NCI-H1092 (cell line): ENCODE measurements around the gene XAGE1B.
"Not testable (repeated sequence)": the region's sequence is repeated elsewhere in the genome, so short reads cannot be mapped to it uniquely, and the experiment has no call there.

ENCODE experiments used
- DNase-seq: peaks from one replicate; lab custom pipeline; 2025; lab: John Stamatoyannopoulos, UW

Gene XAGE1B, protein sequence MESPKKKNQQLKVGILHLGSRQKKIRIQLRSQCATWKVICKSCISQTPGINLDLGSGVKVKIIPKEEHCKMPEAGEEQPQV

DNA sequence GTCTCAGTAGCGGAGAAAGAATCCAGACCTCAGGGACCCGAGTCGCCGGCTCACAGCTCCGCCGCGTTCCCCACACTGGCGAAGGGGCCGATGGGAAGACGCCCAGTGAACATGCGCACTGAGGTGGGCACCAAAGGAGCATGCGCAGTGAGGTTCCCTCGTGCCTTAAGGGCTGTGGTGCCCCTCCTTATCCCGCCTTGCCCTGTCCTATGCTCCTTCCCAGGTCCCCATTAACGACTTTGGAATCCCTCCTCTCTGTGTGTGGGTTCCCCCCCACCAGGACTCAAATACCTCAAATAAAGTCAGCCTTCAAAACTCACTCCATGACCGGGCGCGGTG is at the start of gene XAGE1B:
Gene XAGE1B (minus strand): TSS at position 77 of the 339 bp plus-strand sequence. CDS start 1,536 bp downstream, outside the sequence.
- DNase-seq = not testable (repeated sequence)

DNA sequence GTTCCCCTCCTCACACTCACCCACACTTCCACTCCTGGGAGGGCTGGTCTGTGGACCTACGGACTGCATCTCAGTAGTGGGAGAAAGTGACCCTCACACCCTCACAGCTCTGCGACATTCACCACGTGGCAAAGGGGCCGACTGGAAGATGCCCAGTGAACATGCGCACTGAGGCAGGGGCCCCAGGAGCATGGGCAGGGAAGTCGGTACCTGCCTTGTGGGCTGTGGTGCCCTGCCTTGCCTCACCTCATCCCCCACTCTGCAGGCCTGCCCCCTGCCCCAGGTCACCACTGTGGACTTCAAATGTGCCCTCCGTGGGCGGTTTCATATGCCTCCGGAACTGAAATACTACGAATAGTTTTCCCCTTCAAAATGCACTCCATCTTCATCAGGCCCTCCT is 46.2 kb upstream of the XAGE1B start:
- no peak for DNase-seq

DNA sequence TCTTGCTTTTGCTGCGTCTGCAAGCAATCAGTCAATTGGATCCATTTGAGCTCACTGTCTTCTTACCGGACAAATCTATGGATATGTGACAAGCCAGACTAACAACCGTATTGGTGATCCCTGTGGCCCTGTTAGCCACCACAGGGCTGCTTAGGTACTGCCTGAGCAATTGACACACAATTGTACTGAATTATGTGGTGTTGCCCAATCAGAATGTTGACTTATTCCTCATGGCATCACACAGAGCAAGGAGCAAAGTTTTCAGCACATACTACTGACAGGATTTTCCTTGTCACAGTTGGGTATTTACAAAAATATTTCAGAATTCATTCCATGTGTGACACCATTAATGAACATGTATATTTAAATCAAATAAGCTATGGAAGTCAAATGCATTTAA is 41.3 kb upstream of the XAGE1B start:
- DNase-seq = no peak

DNA sequence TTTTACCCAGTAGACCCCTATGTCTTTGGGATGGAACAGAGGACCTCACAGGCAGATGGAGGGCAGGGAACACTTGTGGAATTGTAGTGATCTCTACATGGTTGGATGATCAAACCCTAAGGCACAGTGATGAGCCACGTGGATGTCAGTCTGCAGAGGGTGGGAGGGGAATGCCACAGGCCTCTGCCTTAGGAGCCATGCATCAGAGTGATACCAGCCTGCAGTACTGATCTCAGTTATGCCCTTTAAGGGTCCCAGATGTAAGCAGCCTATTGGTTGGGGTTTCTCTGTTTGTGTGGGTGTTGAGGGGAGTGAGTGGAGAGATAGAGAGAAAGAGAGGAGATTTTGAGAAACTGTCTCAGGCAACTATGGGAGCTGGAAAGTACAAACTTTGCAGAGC is 39.9 kb upstream of the XAGE1B start:
- DNase-seq = no peak

DNA sequence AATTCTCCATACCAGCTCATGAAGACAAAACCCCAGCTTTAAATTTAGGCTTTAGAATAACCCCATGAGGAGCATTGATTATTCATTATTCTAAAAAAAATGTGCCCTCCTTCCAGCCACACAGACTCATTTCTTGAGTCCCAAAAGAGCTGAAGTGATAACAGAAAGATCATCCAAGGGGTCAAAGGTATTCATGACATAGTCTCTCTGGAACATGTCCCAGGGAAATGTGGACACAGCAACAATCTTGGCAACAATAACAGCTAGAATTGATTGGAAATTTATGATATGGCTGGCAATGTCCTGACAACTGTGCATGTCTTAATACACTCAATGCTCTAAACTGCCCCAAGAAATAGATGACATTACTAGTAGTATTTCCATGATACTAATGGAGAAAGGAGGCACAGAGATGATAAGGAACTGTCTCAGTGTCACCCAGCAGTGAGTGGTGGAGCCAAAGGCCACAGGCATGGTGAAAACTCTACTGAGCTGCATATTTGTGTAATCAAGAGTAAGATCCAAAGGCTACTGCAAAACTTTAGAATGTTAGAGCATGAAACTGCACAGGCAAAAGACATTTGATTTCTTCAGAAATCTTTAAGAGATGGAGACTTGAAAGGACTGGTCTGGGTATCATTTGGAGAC is 37.3 kb upstream of the XAGE1B start:
- DNase-seq = no peak

DNA sequence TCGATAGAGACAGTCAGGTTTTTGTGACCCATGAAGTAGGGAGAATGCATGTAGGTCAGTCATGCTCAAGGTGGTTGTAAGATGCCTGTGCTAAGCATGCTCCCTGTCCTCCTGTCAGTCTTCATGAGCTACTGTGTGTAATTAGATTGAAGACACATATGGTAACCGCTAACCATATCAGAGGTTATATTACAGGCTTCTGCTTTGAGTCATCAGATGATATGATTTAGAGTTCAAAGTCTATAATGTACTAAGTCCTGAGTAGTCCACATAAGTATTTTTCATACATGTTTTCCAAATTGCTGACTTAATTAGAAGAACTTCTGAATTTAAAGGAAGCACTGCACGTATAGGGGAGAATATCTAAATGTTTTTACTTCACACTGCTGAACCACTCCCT is 31.9 kb upstream of the XAGE1B start:
- not testable (repeated sequence) for DNase-seq

DNA sequence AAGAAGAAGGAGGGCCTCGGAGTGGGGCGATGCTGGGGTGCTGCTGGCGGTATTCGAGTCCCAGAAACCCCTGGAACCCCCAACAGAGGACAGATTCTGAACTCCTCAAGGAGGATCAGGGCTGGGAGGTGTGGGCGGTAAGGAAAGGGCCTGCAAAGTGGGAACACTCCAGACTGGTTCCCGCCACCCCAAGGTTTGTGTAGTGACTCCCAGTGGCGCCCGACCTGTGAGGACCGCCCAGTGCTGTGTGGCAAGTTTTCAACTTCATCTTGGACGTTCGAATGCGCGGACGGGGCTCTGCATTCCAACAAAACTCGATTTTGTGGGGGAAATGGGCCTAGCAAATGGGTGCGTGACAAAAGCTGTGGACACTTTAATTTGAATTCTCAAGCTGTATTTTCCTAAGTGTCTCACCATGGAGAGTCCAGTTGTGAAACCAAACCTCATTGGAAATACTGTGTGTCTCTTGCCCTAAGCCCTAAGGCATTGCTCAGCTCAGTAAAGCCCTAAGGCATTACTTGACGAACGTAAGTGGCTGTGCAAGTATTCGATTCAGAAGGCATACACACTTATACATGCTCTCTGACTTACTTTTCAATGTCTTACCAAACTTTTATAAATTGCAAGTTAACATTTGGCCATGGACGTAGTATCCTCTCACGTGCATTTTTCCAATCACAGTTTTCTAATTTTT is 27.4 kb upstream of the XAGE1B start:
- no peak for DNase-seq

DNA sequence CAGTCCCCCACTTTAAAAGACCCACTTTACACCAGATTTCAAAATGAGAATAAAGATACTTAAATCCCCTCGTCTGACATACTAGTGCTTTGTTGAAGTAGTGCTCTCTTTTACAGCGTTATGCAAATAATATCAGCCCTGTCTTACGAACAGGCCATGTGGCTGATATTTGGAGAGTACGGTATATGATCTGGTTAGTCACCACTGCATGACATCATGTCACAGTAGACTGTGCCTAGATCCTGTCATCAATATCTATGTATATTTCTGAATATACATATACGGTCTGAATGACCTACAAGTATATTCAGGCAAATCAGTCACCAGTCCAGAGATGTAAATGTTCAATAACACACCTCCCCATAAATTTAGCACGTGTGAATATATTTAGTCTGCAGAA is 25.4 kb upstream of the XAGE1B start:
- no peak for DNase-seq

DNA sequence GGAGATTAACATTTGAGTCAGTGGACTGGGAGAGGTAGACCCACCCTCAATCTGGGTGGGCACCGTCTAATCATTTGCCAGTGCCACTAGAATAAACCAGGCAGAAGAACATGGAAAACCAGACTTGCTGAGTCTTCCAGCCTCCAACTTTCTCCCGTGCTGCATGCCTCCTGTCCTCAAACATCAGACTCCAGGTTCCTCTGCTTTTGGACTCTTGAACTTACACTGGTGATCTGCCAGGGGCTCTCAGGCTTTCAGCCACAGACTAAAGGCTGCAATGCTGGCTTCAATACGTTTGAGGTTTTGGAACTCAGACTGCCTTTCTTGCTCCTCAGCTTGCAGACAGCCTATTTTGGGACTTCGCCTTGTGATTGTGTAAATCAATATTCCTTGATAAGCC is 24.2 kb upstream of the XAGE1B start:
- not testable (repeated sequence) for DNase-seq

DNA sequence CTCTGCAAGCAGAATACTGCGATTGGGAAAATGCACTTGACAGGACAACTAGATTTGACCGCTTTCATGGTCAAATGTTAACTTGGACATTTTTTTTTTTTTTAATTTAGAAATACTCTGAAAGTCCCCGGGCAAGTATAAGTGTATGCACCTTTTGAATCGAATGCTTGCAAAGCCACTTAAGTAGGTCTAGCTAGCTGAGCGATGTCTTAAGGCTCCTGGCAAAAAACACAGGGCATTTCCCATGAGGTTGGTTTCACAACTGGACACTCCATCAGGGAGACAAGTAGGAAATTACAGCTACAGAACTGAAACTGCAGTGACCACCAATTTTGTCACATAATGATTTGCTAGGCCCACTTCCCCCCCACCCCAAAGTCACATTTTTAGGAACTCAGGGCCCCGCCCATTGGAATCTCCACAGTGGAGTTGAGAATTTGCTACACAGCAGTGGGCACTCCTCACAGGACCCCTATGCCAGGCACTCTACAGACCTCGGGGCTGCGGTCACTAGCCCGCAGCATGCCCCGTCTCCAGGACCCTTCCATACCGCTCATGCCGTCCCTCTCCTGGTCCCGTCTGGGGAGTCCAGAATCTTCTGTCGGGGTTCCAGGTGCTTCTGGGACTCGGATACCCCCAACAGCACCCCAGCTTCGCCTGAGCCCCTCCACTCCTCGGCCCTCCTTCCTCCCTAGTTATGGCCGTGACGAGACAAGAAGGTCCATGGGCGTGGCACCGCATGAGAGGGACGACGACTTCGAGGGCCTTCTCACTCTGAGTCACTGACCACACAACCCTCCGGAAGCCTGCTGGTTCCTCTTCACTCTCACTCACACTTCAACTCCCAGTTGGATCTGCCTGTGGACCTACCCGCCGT is 515 bp downstream of the XAGE1B start:
- DNase-seq = not testable (repeated sequence)

DNA sequence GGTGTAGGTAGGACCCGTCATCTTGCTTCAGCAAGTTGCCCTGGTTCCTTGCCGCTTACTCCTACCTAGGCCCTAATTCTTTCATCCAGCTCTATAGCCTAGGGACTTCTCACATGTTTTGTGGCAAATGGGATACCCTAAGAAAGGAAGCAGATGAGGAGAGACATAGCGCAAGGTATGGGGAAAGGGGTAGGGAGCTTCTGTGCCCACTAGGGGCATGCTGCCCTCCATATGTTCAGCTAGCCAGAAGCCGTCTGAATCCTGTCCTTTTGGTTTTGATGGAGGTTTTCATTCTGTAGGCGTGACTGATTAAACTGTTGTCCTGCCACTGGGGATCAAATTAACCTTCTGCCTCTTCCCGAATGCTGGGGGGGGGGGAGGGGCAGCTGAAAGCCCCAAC is 5.7 kb downstream of the XAGE1B start:
- DNase-seq = not testable (repeated sequence)

DNA sequence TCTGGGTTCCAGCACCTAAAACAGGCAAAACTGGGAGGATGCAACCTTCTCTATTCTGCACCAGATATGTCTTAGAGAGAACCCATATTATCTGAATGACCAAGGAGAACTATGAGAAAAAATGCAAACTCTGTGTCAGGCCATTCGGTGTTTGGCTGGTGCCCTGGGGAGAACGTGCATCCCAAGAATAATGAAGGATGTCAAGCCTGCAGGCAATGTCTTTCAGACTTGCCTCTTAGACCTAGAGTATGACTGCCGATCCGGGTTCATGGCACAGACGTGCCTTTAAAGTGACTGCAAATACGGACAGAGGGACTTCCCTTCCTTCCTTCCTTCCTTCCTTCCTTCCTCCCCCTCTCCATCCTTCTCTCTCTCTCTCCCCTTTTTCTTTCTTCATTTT is 6.9 kb downstream of the XAGE1B start:
- no peak for DNase-seq

DNA sequence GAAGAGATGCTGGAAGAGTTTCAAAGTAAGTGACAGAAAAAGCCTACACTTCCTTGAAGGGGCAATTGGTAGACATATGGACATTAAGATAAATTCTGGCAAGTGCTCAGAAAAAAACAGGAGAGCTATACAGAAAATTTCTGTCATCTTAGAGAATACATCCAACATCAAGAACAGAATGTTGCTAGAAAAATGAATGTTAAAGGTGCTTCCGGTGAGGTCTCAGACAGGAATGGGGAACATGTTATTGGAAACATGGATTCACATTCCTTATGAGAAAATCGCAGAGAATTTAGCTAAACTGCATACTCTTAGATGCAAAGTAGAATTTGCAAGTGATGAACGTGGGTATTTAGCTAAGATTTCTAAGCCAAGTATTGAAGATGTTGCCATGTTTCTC is 9.5 kb downstream of the XAGE1B start:
- DNase-seq = no peak

DNA sequence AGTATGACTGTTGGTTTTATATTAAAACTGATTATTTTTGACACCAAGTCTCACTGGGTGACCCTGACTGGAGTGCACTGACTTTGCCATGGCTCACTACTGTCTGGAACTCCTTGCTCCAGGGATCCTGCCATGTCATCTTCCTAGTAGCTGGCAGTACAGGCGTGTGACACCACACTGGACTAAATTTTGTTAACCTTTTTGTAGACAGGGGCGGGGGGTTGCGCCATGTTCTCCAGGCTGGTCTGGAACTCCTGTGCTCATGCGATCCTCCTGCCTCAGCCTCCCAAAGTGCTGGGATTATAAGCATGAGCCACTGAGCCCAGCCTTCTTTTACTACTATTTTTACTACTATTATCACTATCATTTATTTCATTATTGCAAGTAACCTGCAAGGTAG is 12.3 kb downstream of the XAGE1B start:
- DNase-seq = no peak

DNA sequence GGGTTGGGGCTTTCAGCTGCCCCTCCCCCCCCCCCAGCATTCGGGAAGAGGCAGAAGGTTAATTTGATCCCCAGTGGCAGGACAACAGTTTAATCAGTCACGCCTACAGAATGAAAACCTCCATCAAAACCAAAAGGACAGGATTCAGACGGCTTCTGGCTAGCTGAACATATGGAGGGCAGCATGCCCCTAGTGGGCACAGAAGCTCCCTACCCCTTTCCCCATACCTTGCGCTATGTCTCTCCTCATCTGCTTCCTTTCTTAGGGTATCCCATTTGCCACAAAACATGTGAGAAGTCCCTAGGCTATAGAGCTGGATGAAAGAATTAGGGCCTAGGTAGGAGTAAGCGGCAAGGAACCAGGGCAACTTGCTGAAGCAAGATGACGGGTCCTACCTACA is 15.5 kb downstream of the XAGE1B start:
- DNase-seq = not testable (repeated sequence)

DNA sequence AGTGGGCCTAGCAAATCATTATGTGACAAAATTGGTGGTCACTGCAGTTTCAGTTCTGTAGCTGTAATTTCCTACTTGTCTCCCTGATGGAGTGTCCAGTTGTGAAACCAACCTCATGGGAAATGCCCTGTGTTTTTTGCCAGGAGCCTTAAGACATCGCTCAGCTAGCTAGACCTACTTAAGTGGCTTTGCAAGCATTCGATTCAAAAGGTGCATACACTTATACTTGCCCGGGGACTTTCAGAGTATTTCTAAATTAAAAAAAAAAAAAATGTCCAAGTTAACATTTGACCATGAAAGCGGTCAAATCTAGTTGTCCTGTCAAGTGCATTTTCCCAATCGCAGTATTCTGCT is 20.5 kb downstream of the XAGE1B start:
- not testable (repeated sequence) for DNase-seq

DNA sequence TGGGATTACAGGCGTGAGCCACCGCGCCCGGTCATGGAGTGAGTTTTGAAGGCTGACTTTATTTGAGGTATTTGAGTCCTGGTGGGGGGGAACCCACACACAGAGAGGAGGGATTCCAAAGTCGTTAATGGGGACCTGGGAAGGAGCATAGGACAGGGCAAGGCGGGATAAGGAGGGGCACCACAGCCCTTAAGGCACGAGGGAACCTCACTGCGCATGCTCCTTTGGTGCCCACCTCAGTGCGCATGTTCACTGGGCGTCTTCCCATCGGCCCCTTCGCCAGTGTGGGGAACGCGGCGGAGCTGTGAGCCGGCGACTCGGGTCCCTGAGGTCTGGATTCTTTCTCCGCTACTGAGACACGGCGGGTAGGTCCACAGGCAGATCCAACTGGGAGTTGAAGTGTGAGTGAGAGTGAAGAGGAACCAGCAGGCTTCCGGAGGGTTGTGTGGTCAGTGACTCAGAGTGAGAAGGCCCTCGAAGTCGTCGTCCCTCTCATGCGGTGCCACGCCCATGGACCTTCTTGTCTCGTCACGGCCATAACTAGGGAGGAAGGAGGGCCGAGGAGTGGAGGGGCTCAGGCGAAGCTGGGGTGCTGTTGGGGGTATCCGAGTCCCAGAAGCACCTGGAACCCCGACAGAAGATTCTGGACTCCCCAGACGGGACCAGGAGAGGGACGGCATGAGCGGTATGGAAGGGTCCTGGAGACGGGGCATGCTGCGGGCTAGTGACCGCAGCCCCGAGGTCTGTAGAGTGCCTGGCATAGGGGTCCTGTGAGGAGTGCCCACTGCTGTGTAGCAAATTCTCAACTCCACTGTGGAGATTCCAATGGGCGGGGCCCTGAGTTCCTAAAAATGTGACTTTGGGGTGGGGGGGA is 21.1 kb downstream of the XAGE1B start, which contains the start of gene XAGE1A:
Gene XAGE1A (plus strand): TSS at position 264 of the 874 bp plus-strand sequence. CDS start 1,554 bp downstream, outside the sequence.
- DNase-seq = not testable (repeated sequence)

DNA sequence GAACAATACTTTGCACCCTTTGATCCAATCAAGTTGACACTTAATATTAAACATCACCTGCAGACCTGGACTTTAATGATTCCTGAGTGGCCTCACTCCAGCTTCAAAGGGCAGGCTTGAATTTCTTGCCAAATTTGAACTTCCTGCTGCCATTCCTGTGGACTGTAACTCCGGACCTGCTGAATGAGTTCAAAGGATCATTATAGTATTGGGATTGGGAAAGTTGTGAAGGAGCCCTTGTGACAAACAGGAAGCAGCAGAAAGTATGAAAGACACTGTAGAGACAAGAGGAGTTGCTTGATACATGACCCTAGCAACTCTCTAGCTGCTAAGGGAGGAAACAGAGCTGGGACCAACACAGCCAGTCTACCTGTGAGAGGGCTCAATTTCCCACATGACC is 45.6 kb downstream of the XAGE1B start:
- DNase-seq = not testable (repeated sequence)
